SH-SY5Y (cell line): ENCODE data around the gene CBLN3.

Source experiments
- GATA2 ChIP-seq: IDR thresholded peaks from 2 replicates; pipeline ENCODE4 v1.6.1; 2011; ENCODE audit warnings: mild to moderate bottlenecking, low read depth, low read length
- GATA3 ChIP-seq: IDR thresholded peaks from 2 replicates; pipeline ENCODE4 v1.6.1; 2011; ENCODE audit warnings: low read depth, mild to moderate bottlenecking, low read length, moderate library complexity

- TF ChIP-seq GATA2, result no peak
- TF ChIP-seq GATA3, result no peak
These were observed 9.0 kb upstream of the CBLN3 start for GRCh38 chr14:24438223-24439097.
